RWPE2 (cell line): ENCODE data around the gene PRSS36.
A peak's percentile ranks its signal among the peaks of the same experiment; 100 is the strongest.
"Not testable (repeated sequence)": the region's sequence is repeated elsewhere in the genome, so short reads cannot be mapped to it uniquely, and the experiment has no call there.

Source experiments
- ATAC-seq: fragments of 200-7000 bp; cut with Tn5 transposase; 3 replicates; pipeline ENCODE4 v1.9.1; 2021; ENCODE audit warnings: low read depth
- DNase-seq: peaks from one replicate; pipeline ENCODE4 v3.0.0-alpha.2; 2020; ENCODE audit warnings: low spot score
- H3K27ac ChIP-seq: fragments of 450-650 bp; 2 replicates; pipeline ENCODE4 v1.5.1; 2017; ENCODE audit warnings: mild to moderate bottlenecking; ENCODE audit not compliant: poor library complexity, severe bottlenecking
- H3K27me3 ChIP-seq: fragments of 250-450 bp; sonication (Bioruptor Pico); 2 replicates; pipeline ENCODE4 v1.5.1; 2021; ENCODE audit warnings: mild to moderate bottlenecking, moderate library complexity; ENCODE audit not compliant: insufficient read depth, poor library complexity, severe bottlenecking
- H3K36me3 ChIP-seq: fragments of 250-450 bp; sonication (Bioruptor Pico); 2 replicates; pipeline ENCODE4 v1.5.1; 2020; ENCODE audit warnings: low read depth, mild to moderate bottlenecking, moderate library complexity
- H3K4me1 ChIP-seq: fragments of 250-450 bp; sonication (Bioruptor Pico); 2 replicates; pipeline ENCODE4 v1.5.1; 2021; ENCODE audit warnings: mild to moderate bottlenecking, moderate library complexity; ENCODE audit not compliant: insufficient read depth, poor library complexity, severe bottlenecking
- H3K4me3 ChIP-seq: fragments of 250-450 bp; sonication (Bioruptor Pico); 2 replicates; pipeline ENCODE4 v1.5.1; 2021; ENCODE audit warnings: mild to moderate bottlenecking, moderate library complexity; ENCODE audit not compliant: severe bottlenecking
- H3K9me3 ChIP-seq: fragments of 250-450 bp; sonication (Bioruptor Pico); 2 replicates; pipeline ENCODE4 v1.5.1; 2021; ENCODE audit warnings: mild to moderate bottlenecking, moderate library complexity; ENCODE audit not compliant: severe bottlenecking
- TF ChIP-seq, protein P1 (sequence below): fragments of 450-650 bp; IDR thresholded peaks from one replicate; pipeline ENCODE4 v1.5.1; 2017; ENCODE audit warnings: mild to moderate bottlenecking, moderate library complexity; ENCODE audit not compliant: poor library complexity, severe bottlenecking

The PRSS36 gene

DNA sequence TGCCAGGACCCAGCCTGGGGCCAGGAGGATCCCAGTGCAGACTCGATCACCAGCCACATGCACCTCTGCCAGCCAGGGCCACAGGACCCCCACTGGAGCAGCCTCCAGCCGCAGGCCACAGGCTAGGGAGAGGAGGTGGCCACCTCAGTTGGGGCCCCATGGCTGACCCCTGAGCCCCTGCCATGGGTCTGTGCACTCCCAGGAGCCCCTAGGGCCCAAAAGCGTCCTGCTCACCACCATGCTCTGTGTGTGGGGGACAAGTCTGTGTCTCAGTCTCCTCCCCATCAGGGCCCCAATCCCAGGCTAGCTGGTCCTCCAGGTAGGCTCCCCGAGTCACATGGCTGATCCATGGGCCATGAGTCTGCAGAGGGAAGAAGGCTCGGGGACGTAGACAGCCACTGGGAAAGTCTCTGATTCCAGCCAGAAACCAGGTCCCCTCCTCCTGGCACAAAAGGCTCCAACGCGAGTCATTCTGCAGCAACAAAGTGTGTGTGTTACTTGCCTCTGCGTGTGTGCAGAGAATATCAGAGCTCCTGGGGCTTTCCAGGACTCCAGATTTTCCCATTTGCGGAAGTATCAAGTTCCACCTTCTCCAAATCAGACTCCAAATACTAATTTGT, 8.3 kb downstream of the PRSS36 start:
- Histone ChIP-seq H3K27me3 (no peaks in the 10 kb centered on the region), H3K36me3 (no peaks in the 10 kb centered on the region), H3K27ac (peak overlapping the region; percentile 84), H3K4me1 (peaks cover 26% of the 10 kb centered on the region), H3K9me3 (no peaks in the 10 kb centered on the region), H3K4me3 (peak overlapping the region; percentile 6)
- TF ChIP-seq, protein P1, sequence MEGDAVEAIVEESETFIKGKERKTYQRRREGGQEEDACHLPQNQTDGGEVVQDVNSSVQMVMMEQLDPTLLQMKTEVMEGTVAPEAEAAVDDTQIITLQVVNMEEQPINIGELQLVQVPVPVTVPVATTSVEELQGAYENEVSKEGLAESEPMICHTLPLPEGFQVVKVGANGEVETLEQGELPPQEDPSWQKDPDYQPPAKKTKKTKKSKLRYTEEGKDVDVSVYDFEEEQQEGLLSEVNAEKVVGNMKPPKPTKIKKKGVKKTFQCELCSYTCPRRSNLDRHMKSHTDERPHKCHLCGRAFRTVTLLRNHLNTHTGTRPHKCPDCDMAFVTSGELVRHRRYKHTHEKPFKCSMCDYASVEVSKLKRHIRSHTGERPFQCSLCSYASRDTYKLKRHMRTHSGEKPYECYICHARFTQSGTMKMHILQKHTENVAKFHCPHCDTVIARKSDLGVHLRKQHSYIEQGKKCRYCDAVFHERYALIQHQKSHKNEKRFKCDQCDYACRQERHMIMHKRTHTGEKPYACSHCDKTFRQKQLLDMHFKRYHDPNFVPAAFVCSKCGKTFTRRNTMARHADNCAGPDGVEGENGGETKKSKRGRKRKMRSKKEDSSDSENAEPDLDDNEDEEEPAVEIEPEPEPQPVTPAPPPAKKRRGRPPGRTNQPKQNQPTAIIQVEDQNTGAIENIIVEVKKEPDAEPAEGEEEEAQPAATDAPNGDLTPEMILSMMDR: no peak
- ATAC-seq (peak; percentile 4), DNase-seq (no peak)

DNA sequence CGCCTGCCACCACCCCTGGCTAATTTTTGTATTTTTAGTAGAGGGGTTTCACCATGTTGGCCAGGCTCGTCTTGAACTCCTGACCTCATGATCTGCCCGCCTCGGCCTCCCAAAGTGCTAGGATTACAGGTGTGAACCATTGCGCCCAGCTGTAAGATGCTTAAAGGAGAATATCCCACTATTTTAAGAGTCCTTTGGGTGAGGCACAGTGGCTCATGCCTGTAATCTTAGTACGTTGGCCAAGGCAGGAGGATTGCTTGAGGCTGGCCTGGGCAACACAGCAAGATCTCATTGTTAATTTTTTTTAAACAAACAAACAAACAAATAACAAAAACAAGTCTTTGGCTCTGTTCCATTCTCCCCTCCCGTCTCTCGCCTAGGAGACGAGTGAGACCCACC, 8.8 kb downstream of the PRSS36 start:
- not testable (repeated sequence) for H3K4me3 ChIP-seq, H3K9me3 ChIP-seq, DNase-seq, H3K36me3 ChIP-seq, H3K27me3 ChIP-seq, ATAC-seq
- Histone ChIP-seq H3K4me1 (peaks cover 26% of the 10 kb centered on the region), H3K27ac (peak overlapping the region; percentile 84)

DNA sequence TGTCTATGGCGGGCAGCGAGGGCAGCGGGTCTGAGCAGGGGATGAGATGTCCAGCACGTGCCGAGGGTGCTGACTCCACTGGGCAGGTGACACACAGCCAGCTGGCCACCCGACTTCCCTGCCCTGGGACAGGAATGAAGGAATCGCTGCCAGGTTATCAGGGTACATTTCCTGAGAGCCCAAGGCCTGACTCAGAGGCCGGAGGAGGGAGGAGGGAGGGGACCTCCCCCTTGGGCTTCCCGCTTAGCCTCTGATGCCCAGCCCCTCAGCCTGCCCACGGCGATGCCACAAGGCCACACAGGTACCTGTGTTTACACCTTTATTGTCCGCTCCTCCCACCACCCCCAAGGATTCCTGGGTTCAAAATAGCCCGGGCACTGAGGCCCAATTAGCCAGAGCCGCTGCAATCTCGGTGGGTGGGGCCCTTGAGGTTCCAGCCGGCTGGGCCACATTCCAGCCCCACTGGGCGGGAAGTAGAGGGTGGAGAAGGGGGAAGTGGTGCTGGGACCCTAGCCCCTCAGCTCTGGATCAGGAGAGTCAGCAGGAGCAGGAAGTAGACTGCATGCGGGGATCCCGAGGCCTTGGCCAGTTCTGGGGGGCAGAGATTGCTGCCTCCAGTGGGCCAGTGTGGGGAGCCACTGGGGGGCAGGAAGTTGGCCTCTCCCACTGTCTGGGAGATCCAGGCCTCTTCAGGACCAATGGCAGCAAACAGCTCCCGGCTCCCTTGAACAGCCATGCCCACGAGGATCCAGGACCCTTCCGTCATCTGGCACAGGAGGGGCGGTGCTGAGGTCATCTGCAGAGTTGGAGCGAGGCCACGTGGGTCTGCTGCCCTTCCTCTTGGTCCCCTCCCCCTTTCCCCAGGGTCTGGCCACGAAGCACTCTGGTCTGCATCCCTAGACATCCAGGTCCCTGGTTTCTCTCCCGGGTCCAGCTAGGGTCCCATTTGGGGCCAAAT, 11.0 kb downstream of the PRSS36 start:
- DNase-seq (peak; percentile 92), ATAC-seq (peak; percentile 59)
- H3K27me3 ChIP-seq: no peaks in the 10 kb centered on the region
- H3K27ac ChIP-seq: peak overlapping the region; percentile 84
- H3K4me3 ChIP-seq: peak overlapping the region; percentile 3
- H3K36me3 ChIP-seq: peaks cover 6% of the 10 kb centered on the region
- H3K9me3 ChIP-seq: no peaks in the 10 kb centered on the region
- peaks cover 36% of the 10 kb centered on the region for H3K4me1 ChIP-seq
- TF ChIP-seq, protein P1: no peak

DNA sequence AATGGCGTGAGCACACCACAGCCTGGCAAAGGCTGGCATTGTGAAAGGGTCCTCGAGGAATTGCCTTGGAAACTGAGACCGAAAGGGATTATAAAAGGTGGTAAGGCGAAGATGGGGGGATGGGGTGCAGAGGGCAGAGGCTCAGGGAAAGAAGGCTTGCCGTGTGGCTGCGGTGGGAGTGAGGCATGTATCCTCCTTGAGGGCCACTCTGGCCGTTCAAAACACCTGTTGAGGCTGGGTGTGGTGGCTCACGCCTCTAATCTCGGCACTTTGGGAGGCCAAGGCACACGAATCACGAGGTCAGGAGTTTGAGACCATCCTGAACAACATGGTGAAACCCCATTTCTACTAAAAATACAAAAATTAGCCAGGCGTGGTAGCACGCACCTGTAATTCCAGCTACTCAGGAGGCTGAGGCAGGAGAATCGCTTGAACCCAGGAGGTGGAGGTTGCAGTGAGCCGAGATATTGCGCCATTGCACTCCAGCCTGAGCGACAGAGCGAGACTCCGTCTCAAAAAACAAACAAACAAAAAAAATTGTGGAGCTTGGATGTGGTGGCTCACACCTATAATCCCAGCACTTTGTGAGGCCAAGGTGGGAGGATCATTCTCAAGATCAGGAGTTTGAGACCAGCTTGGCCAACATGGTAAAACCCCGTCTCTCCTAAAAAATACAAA, 12.9 kb downstream of the PRSS36 start:
- ATAC-seq, H3K27ac ChIP-seq, H3K4me3 ChIP-seq, H3K9me3 ChIP-seq, DNase-seq, H3K27me3 ChIP-seq: not testable (repeated sequence)
- Histone ChIP-seq H3K4me1 (peaks cover 46% of the 10 kb centered on the region), H3K36me3 (peaks cover 25% of the 10 kb centered on the region)

DNA sequence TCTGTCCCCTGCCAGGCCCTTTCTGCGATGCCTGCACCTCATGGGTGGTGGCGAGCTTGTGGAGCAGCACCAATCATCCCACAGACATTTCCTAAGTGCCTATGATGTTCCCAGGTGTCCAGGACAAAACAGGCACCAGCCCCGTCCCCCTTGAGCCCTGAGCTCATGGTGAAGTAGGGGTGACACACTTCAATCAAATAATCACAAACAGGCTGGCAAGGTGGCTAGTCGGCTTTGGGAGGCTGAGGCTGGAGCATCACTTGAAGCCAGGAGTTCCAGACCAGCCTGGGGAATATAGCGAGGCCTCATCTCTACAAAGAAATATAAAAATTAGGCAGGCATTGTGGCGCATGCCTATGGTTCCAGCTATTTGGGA, 13.6 kb downstream of the PRSS36 start:
- H3K9me3 ChIP-seq: no peaks in the 10 kb centered on the region
- no peak for DNase-seq
- peaks cover 46% of the 10 kb centered on the region for H3K4me1 ChIP-seq
- no peaks in the 10 kb centered on the region for H3K27me3 ChIP-seq
- H3K36me3 ChIP-seq: peaks cover 32% of the 10 kb centered on the region
- ATAC-seq: no peak
- H3K27ac ChIP-seq: peak overlapping the region; percentile 91
- H3K4me3 ChIP-seq: no peak overlapping the region
- TF ChIP-seq, protein P1: no peak
